Heart right ventricle (tissue), 16 donors: ENCODE measurements around the gene GRB10. TPM values are rescaled to one million over a fixed set of nuclear protein-coding genes. Genes with fewer than 3 reads are reported as not detected.

ENCODE experiments used
- ATAC-seq, 8 donors: fragments of 200-7000 bp; cut with Tn5 transposase; one replicate each; pipeline ENCODE4 v1.9.1; 2020; ENCODE audit warnings: mild to moderate bottlenecking in 8 of 8, moderate library complexity in 8 of 8, moderate number of reproducible peaks in 1 of 8
- DNase-seq, 2 donors: peaks; one replicate each; pipeline ENCODE4 v3.0.0-alpha.2; 2020
- H3K27ac ChIP-seq, 10 donors: fragments of 200-600 bp; sonication (generic) in 2 of 10; one replicate each; pipeline versions ENCODE4 v1.5.0 to v1.8.0; 2020 to 2022; ENCODE audit warnings: mild to moderate bottlenecking in 3 of 10
- H3K27me3 ChIP-seq, 7 donors: fragments of 200-600 bp; one replicate each; pipeline ENCODE4 v1.8.0; 2021 to 2022; ENCODE audit warnings: mild to moderate bottlenecking in 2 of 7
- H3K36me3 ChIP-seq, 9 donors: fragments of 200-600 bp; sonication (generic) in 1 of 9; one replicate each; pipeline versions ENCODE4 v1.5.0 to v1.8.0; 2020 to 2022; ENCODE audit warnings: mild to moderate bottlenecking in 2 of 9
- H3K4me1 ChIP-seq, 9 donors: fragments of 200-600 bp; sonication (generic) in 1 of 9; one replicate each; pipeline versions ENCODE4 v1.5.0 to v1.8.0; 2020 to 2022; ENCODE audit warnings: mild to moderate bottlenecking in 4 of 9
- H3K4me3 ChIP-seq, 10 donors: fragments of 200-600 bp; sonication (generic) in 2 of 10; one replicate each; pipeline versions ENCODE4 v1.5.0 to v1.8.0; 2020 to 2022; ENCODE audit warnings: mild to moderate bottlenecking in 7 of 10, moderate library complexity in 2 of 10
- H3K9me3 ChIP-seq, 11 donors: fragments of 200-600 bp in 10 of 11; sonication (generic) in 2 of 11; one replicate each; pipeline versions ENCODE4 v1.5.0 to v1.8.0; 2013 to 2022; ENCODE audit warnings: mild to moderate bottlenecking in 2 of 11, control low read depth in 1 of 11, moderate library complexity in 1 of 11
- WGBS, 2 donors: extraction: QIAGEN DNeasy Blood & Tissue Kit; methylation state at CpG; one replicate each; pipeline ENCODE4 v1.1.7; 2013; ENCODE audit warnings: inconsistent platforms in 1 of 2; 5-methylcytosine and 5-hydroxymethylcytosine counted together
- intact Hi-C, 10 donors: fragments of 100-400 bp; cut with DNase I; formaldehyde crosslinking; loops; one replicate each; pipeline versions ENCODE4 v1.11.1 to v1.14.2; 2022
- polyA plus RNA-seq, 2 donors: library from polyadenylated mRNA; stranded (reverse); fragments of 200-250 nt; gene quantifications; one replicate each; pipeline ENCODE4 v1.2.3, GENCODE V29; 2013
- total RNA-seq, 10 donors: library from RNA; stranded (reverse); fragmentation: NEBNext Ultra II Directional in 3 of 10; extraction: Animal tissue kit (Norgen Biotek cat#: 25700) in 3 of 10; gene quantifications; one replicate each; pipeline versions ENCODE4 v1.2.1 to v1.2.4, GENCODE V29; 2021 to 2023
- TF ChIP-seq, protein P1 (sequence below), 9 donors: fragments of 200-600 bp; sonication (generic) in 2 of 9; IDR thresholded peaks; one replicate each; pipeline versions ENCODE4 v1.5.0 to v1.8.0; 2021 to 2022; ENCODE audit warnings: antibody characterized with exemption in 9 of 9, mild to moderate bottlenecking in 5 of 9, moderate library complexity in 1 of 9
- donor health status: Arrhythmogenic right ventricular cardiomyopathy.
- donor health status: ischemic (EF 13 %, LVEDD 7.1; RV severe dilation, severe dysfunction).
- donor health status: healthy with polysubstance abuse.
- donor health status: DM: no; HTN: yes; CAD: no.
- donor health status: DM: no; HTN: no; CAD: no.
- donor health status: ischemic (EF 25% LVEDD 6.9; RV normal size, moderate dysfunction).
- donor health status: ischemic (EF 25% LVEDD 5.7; RV mildly dilated, moderate dysfunction).
- donor health status: healthy.
- donor health status: DM: yes; HTN: yes; CAD: no.
- donor health status: Ischemic cardiomyopathy.
- donor health status: ischemic (EF 35%, LVEDD 5.7; RV mildly dilated, moderate dysfunction).
- donor health status: nonischemic (EF 11% LVEDD 7.7; RV severe dilation, severe dysfunction).
- donor health status: DM: yes; HTN: yes; CAD: no.
- donor health status: PGD.
- donor health status: ischemic (EF 29% LVEDD 5.4; RV normal size, mild dysfunction).
- donor health status: nonischemic (EF 23%, LVEDD 6.1; RV moderate dilation, normal function).

Gene GRB10
- total and polyA plus RNA-seq, 12 donors: 13.2 to 48.7 (median 29.6) TPM

DNA sequence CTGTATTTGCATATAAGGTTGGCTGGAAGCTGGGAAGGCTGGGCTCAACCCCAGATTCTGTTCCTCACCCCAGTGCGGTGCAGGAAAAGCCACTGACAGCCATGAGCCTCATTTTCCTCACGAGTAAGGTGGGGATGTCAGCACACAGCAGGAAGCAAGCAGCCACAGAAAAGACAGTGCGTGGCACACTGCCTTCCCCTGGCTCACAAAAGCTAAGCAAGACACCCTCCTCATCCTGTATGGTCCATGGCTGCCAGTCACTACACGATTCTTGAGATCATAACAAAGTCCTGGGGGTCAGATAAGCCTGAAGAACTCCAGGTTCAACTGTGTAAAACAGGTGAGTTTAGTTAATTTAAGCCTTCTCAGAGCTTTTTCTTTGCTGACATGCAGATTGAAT lies 188.6 kb downstream of the GRB10 start:
- no peak overlapping the region for H3K27ac ChIP-seq
- H3K4me1 ChIP-seq: no peaks in the 10 kb centered on the region
- 91% methylated on average over 4 of the region's 4 CpGs for WGBS, 2 donors
- TF ChIP-seq, protein P1, sequence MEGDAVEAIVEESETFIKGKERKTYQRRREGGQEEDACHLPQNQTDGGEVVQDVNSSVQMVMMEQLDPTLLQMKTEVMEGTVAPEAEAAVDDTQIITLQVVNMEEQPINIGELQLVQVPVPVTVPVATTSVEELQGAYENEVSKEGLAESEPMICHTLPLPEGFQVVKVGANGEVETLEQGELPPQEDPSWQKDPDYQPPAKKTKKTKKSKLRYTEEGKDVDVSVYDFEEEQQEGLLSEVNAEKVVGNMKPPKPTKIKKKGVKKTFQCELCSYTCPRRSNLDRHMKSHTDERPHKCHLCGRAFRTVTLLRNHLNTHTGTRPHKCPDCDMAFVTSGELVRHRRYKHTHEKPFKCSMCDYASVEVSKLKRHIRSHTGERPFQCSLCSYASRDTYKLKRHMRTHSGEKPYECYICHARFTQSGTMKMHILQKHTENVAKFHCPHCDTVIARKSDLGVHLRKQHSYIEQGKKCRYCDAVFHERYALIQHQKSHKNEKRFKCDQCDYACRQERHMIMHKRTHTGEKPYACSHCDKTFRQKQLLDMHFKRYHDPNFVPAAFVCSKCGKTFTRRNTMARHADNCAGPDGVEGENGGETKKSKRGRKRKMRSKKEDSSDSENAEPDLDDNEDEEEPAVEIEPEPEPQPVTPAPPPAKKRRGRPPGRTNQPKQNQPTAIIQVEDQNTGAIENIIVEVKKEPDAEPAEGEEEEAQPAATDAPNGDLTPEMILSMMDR (IDR thresholded peaks at IDR 0.05): no peak
- no peak for ATAC-seq
- H3K9me3 ChIP-seq: no peaks in the 10 kb centered on the region
- DNase-seq: no peak
- peaks cover 0 to 87% (median 18%) of the 10 kb centered on the region in 9 donors for H3K36me3 ChIP-seq
- H3K27me3 ChIP-seq: no peaks in the 10 kb centered on the region
- intact Hi-C loops: loop anchor here in 5 of 10 donors (10.0 kb wide), 3 partner anchors 119 to 551 kb away; no protein-coding TSS in a partner anchor
- no peak overlapping the region for H3K4me3 ChIP-seq

DNA sequence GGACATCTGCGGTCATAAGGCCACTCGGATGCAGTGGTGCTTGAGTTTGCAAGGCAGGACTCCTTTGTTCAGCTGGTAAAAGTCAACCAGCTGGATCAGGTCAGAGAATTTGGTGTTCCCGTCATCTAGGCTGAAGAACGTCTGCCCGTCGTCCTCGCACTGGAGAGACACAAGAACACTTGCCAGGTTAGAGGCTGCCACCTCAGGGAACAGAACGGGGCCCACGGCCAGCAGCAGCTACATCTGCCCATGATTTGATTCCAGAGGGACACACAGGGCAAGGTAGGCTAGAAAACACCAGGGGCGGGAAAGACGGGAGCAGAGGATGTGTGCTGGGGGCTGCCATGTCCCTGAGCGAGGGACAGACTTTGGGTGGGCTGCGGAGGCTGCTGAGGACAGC lies 189.8 kb downstream of the GRB10 start:
- TF ChIP-seq, protein P1 (IDR thresholded peaks at IDR 0.05): no peak

DNA sequence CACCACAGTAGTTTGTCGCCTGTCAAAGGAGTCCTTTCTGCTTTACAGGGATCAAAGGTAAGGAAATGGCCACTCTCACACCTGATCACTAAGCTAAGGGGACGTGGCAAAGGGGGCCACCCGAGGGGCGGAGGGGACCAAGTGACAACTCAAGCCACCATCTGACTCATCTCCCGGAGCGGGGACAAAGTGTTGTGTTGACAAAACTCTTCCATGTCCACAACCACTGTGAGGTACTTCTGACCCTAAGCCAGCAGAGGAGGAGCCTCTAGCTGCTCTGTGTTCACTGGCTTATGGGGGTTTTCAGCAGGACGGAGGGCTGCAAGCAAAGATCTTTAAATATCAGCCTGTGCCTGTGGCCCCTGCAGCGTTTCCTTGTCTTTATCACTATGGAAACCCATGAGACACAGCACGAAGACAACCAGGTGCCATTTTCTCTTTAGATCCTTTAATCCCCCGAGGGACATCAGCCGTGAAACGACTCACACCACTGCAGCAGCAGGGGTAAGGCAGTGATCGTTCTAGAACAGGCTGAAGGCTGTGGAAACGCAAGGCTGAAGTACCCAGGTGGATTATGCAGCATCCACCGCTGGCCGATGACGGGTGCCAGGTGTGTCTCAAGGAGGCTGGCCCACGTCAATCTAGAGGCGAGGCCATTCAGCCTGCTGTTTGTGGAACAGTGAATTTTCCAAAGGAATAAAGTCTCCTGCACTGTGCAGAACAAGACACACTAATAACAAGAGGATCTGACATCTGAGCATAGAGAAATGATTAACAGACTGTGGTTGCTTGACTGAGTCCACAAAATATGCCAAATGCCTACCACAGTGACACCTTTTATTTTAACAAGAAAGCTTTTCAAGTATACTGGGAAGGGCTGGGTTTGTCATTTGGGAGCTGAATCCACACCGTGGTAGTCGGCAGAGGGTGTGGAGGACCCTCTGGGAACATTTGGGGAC lies 190.9 kb downstream of the GRB10 start:
- H3K4me1 ChIP-seq: peaks cover 0 to 6% (median 0%) of the 10 kb centered on the region in 9 donors
- H3K4me3 ChIP-seq: no peak overlapping the region
- no peak for ATAC-seq
- H3K36me3 ChIP-seq: peaks cover 0 to 63% (median 11%) of the 10 kb centered on the region in 9 donors
- TF ChIP-seq, protein P1 (IDR thresholded peaks at IDR 0.05): no peak
- no peak for DNase-seq
- H3K27ac ChIP-seq: no peak overlapping the region
- no peaks in the 10 kb centered on the region for H3K9me3 ChIP-seq
- 88% methylated on average over 21 of the region's 21 CpGs for WGBS, 2 donors
- H3K27me3 ChIP-seq: no peaks in the 10 kb centered on the region
- intact Hi-C loops: loop anchor here in 5 of 10 donors (10.0 kb wide), 3 partner anchors 117 to 553 kb away; no protein-coding TSS in a partner anchor

More for the DNA sequence above, 189.8 kb downstream of the GRB10 start:
- Histone ChIP-seq H3K4me1 (peaks cover 0 to 3% (median 0%) of the 10 kb centered on the region in 9 donors), H3K4me3 (no peak overlapping the region), H3K36me3 (peaks cover 0 to 75% (median 18%) of the 10 kb centered on the region in 9 donors), H3K9me3 (no peaks in the 10 kb centered on the region), H3K27me3 (no peaks in the 10 kb centered on the region), H3K27ac (no peak overlapping the region)
- WGBS, 2 donors: 91 to 95% methylated on average over 13 of the region's 13 CpGs
- intact Hi-C loops: loop anchor here in 5 of 10 donors (10.0 kb wide), 3 partner anchors 118 to 552 kb away; no protein-coding TSS in a partner anchor
- no peak for DNase-seq
- ATAC-seq: no peak

DNA sequence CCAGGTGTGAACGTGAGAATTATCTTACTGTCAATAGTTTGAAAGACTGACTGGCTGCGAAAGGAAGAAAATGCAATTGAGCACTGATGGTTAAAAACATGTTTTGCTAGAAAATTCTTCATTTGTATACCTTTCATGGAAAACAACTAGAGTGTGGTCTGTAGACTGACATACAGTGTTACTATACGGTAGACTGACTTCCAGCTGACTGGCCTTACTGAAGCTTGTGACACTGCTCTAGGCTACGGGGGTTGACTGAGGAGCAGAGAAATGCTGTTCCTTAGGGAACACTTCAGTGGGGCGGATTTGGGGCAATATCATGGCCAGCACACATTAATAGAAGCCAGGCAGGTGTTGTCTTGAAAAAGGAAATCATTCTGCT lies 191.6 kb downstream of the GRB10 start:
- Histone ChIP-seq H3K27ac (no peak overlapping the region), H3K36me3 (peaks cover 0 to 57% (median 11%) of the 10 kb centered on the region in 9 donors), H3K9me3 (no peaks in the 10 kb centered on the region), H3K27me3 (no peaks in the 10 kb centered on the region), H3K4me3 (no peak overlapping the region), H3K4me1 (peaks cover 0 to 6% (median 0%) of the 10 kb centered on the region in 9 donors)
- TF ChIP-seq, protein P1 (IDR thresholded peaks at IDR 0.05): no peak
- DNase-seq (no peak), ATAC-seq (no peak)
- WGBS, 2 donors: 94 to 96% methylated on average over 5 of the region's 5 CpGs
- intact Hi-C loops: loop anchor here in 5 of 10 donors (10.0 kb wide), 3 partner anchors 116 to 554 kb away; no protein-coding TSS in a partner anchor
